Measurements from ENCODE around the gene PC. TPM values are rescaled to one million over a fixed set of nuclear protein-coding genes. Genes with fewer than 3 reads are reported as not detected.

Gene PC
- total RNA-seq, 1 donor from 2014 or later, result 5.0 TPM

DNA sequence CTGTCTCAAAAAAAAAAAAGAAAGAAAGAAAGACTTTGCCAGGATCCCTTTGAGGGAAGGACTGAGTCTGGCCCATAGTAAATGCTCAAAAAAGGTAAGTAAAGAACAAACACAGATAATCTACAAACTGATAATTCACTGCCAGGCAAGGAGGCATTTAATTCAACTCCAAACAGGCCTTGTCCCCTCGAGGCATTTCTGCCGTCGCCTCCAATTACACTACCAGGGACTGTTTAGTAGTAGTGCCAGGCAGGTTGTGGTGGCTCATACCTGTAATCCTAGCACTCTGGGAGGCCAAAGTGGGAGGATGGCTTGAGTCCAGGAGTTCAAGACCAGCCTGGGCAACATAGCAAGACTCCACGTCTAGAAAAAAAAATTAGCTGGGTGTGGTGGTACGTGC is 43.7 kb downstream of the PC start:
- DNase-seq (no peak), ATAC-seq (ENCODE audit: low read depth) (no peak)
- ChIA-PET CTCF (no interaction called here), POLR2A (interaction anchor here (0.6 kb wide), 1 partner anchor 259 kb away, joined by 3 read pairs; no protein-coding TSS in a partner anchor)
- Mint-ChIP-seq H3K36me3 (ENCODE audit: low read depth) (no peaks in the 10 kb centered on the region), H3K27ac (no peak overlapping the region), H3K27me3 (no peaks in the 10 kb centered on the region), H3K4me1 (no peaks in the 10 kb centered on the region), H3K9me3 (no peaks in the 10 kb centered on the region), H3K4me3 (no peak overlapping the region)
- TF ChIP-seq, protein P1, sequence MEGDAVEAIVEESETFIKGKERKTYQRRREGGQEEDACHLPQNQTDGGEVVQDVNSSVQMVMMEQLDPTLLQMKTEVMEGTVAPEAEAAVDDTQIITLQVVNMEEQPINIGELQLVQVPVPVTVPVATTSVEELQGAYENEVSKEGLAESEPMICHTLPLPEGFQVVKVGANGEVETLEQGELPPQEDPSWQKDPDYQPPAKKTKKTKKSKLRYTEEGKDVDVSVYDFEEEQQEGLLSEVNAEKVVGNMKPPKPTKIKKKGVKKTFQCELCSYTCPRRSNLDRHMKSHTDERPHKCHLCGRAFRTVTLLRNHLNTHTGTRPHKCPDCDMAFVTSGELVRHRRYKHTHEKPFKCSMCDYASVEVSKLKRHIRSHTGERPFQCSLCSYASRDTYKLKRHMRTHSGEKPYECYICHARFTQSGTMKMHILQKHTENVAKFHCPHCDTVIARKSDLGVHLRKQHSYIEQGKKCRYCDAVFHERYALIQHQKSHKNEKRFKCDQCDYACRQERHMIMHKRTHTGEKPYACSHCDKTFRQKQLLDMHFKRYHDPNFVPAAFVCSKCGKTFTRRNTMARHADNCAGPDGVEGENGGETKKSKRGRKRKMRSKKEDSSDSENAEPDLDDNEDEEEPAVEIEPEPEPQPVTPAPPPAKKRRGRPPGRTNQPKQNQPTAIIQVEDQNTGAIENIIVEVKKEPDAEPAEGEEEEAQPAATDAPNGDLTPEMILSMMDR (IDR thresholded peaks at IDR 0.05), result no peak
- intact Hi-C loops (cut with micrococcal nuclease), result no loop called here

GRCh38 chr11:66912911-66913310 is 45.3 kb downstream of the PC start:
- H3K9me3 Mint-ChIP-seq, result no peaks in the 10 kb centered on the region
- H3K4me1 Mint-ChIP-seq, result no peaks in the 10 kb centered on the region
- H3K4me3 Mint-ChIP-seq, result no peak overlapping the region
- ChIA-PET CTCF (no interaction called here), POLR2A (no interaction called here)
- H3K36me3 Mint-ChIP-seq (ENCODE audit: low read depth), result no peaks in the 10 kb centered on the region
- ATAC-seq (ENCODE audit: low read depth) (no peak), DNase-seq (no peak)
- H3K27me3 Mint-ChIP-seq, result no peaks in the 10 kb centered on the region
- intact Hi-C loops (cut with micrococcal nuclease), result no loop called here
- TF ChIP-seq, protein P1 (IDR thresholded peaks at IDR 0.05), result no peak
- H3K27ac Mint-ChIP-seq, result no peak overlapping the region

DNA sequence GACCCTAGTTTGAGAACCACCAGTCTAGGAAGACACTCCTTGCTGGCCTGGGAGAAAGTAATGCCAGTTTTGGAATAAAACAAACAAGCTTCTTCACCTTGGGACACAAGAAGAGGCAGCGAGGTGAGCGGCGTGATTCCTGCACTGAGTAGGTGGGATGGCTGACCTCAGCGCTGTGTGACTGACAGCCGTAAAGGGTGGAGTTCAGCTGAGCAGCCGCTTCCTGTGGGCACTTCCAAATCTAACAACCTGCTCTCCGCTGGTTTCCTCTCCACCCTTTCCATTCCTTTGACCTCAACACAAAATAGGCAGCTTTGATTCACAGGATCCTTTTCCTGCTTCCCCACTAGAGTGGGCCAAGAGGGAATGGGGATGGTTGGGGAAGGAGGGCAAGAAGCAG is 45.8 kb downstream of the PC start:
- ChIA-PET POLR2A (interaction anchor here (0.7 kb wide), 1 partner anchor 772 kb away, joined by 3 read pairs; no protein-coding TSS in a partner anchor), CTCF (no interaction called here)
- no peak for DNase-seq
- Mint-ChIP-seq H3K27me3 (no peaks in the 10 kb centered on the region), H3K27ac (no peak overlapping the region), H3K4me3 (no peak overlapping the region), H3K4me1 (no peaks in the 10 kb centered on the region), H3K36me3 (ENCODE audit: low read depth) (no peaks in the 10 kb centered on the region), H3K9me3 (no peaks in the 10 kb centered on the region)
- no peak for ATAC-seq (ENCODE audit: low read depth)
- intact Hi-C loops (cut with micrococcal nuclease), result no loop called here
- TF ChIP-seq, protein P1 (IDR thresholded peaks at IDR 0.05), result no peak

DNA sequence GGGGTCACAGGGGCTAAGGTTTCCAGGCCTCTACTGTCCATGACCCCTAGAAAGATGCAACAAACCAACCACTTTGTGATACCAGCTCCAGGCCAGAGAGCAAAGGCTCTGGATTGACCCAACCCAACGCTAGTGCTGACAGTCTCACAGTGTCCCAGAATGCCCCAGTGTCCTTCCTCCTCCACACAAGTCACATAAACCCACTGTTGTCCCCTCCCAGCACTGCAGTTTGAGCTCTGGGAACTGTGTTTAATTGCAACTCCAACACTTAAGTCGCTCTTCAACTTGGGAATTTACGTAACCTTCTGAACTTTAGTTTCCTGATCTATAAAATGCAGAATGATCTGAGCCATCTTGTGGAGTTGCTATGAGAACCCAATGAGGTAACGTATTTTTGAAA is 47.5 kb downstream of the PC start:
- ChIA-PET CTCF (no interaction called here), POLR2A (no interaction called here)
- intact Hi-C loops (cut with micrococcal nuclease), result no loop called here
- Mint-ChIP-seq H3K9me3 (no peaks in the 10 kb centered on the region), H3K4me1 (no peaks in the 10 kb centered on the region), H3K4me3 (no peak overlapping the region), H3K27ac (no peak overlapping the region), H3K27me3 (no peaks in the 10 kb centered on the region), H3K36me3 (ENCODE audit: low read depth) (no peaks in the 10 kb centered on the region)
- DNase-seq, result no peak
- TF ChIP-seq, protein P1 (IDR thresholded peaks at IDR 0.05), result no peak
- ATAC-seq (ENCODE audit: low read depth), result no peak

- H3K9me3 Mint-ChIP-seq, result no peaks in the 10 kb centered on the region
- no peaks in the 10 kb centered on the region for H3K4me1 Mint-ChIP-seq
- DNase-seq (no peak), ATAC-seq (ENCODE audit: low read depth) (no peak)
- no peak overlapping the region for H3K27ac Mint-ChIP-seq
- POLR2A ChIA-PET, result no interaction called here
- intact Hi-C loops (cut with micrococcal nuclease), result no loop called here
- H3K4me3 Mint-ChIP-seq, result no peak overlapping the region
- CTCF ChIA-PET, result no interaction called here
- H3K36me3 Mint-ChIP-seq (ENCODE audit: low read depth), result no peaks in the 10 kb centered on the region
- H3K27me3 Mint-ChIP-seq, result no peaks in the 10 kb centered on the region
- TF ChIP-seq, protein P1 (IDR thresholded peaks at IDR 0.05), result no peak
Observed at GRCh38 chr11:66910016-66910415, 48.2 kb downstream of the PC start.

Measured in activated B cell treated with CpG ODN at 0.5 μM for 24 hours (primary cell).